OCI-LY7 (cell line): ENCODE results near the gene ESM1.

ENCODE experiments used
- EZH2phosphoT487 ChIP-seq: fragments of 200-600 bp; sonication (generic); IDR thresholded peaks from 2 replicates; pipeline ENCODE4 v1.6.1; 2018; ENCODE audit warnings: low read depth, borderline replicate concordance, mild to moderate bottlenecking, mixed run types, antibody characterized with exemption, low read length, moderate library complexity, mixed read lengths
- TF ChIP-seq, protein P1 (sequence below): fragments of 200-600 bp; sonication (generic); conservative IDR thresholded peaks from 2 replicates; pipeline ENCODE4 v1.5.1; 2014; ENCODE audit warnings: mild to moderate bottlenecking, antibody characterized with exemption, low read length, moderate library complexity, mixed read lengths

DNA sequence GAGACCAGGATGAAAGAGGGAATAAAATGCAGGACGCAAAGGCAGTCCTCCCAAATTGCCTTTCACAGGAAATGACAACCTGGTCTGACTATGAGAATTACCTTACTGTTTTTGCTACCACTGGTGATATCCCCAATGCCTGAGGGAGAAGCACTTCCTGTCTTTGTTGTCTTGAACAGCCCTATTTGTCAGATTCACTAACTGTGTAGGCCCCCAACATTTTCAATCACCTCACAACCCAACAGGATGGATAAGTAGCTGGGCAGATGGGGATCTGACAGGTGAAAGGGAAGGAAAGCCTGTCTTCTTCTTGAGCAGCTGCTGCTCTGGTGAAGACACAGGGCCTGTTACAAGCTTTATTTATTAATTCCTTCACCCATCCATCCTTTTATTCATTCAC is 9.7 kb downstream of the ESM1 start:
- TF ChIP-seq, protein P1, sequence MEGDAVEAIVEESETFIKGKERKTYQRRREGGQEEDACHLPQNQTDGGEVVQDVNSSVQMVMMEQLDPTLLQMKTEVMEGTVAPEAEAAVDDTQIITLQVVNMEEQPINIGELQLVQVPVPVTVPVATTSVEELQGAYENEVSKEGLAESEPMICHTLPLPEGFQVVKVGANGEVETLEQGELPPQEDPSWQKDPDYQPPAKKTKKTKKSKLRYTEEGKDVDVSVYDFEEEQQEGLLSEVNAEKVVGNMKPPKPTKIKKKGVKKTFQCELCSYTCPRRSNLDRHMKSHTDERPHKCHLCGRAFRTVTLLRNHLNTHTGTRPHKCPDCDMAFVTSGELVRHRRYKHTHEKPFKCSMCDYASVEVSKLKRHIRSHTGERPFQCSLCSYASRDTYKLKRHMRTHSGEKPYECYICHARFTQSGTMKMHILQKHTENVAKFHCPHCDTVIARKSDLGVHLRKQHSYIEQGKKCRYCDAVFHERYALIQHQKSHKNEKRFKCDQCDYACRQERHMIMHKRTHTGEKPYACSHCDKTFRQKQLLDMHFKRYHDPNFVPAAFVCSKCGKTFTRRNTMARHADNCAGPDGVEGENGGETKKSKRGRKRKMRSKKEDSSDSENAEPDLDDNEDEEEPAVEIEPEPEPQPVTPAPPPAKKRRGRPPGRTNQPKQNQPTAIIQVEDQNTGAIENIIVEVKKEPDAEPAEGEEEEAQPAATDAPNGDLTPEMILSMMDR: no peak
- TF ChIP-seq EZH2phosphoT487: no peak
